Activated naive CD8-positive, alpha-beta T cell (primary cell): Measurements from ENCODE around the gene PLK3.
A peak's percentile ranks its signal among the peaks of the same experiment; 100 is the strongest.
"Not testable (repeated sequence)": the region's sequence is repeated elsewhere in the genome, so short reads cannot be mapped to it uniquely, and the experiment has no call there.

Experiments used
- H3K27ac Mint-ChIP-seq: one replicate; pipeline ENCODE4 v1.8.0; 2021; ENCODE audit warnings: mixed read lengths
- H3K27me3 Mint-ChIP-seq: one replicate; pipeline ENCODE4 v1.8.0; 2021; ENCODE audit warnings: mixed read lengths
- H3K36me3 Mint-ChIP-seq: one replicate; pipeline ENCODE4 v1.8.0; 2021; ENCODE audit warnings: mixed read lengths
- H3K4me1 Mint-ChIP-seq: one replicate; pipeline ENCODE4 v1.8.0; 2021; ENCODE audit warnings: low read depth, mixed read lengths
- H3K4me3 Mint-ChIP-seq: one replicate; pipeline ENCODE4 v1.8.0; 2021; ENCODE audit warnings: mild to moderate bottlenecking, mixed read lengths
- H3K9me3 Mint-ChIP-seq: one replicate; pipeline ENCODE4 v1.8.0; 2021; ENCODE audit warnings: low read depth, mixed read lengths

Gene PLK3

DNA sequence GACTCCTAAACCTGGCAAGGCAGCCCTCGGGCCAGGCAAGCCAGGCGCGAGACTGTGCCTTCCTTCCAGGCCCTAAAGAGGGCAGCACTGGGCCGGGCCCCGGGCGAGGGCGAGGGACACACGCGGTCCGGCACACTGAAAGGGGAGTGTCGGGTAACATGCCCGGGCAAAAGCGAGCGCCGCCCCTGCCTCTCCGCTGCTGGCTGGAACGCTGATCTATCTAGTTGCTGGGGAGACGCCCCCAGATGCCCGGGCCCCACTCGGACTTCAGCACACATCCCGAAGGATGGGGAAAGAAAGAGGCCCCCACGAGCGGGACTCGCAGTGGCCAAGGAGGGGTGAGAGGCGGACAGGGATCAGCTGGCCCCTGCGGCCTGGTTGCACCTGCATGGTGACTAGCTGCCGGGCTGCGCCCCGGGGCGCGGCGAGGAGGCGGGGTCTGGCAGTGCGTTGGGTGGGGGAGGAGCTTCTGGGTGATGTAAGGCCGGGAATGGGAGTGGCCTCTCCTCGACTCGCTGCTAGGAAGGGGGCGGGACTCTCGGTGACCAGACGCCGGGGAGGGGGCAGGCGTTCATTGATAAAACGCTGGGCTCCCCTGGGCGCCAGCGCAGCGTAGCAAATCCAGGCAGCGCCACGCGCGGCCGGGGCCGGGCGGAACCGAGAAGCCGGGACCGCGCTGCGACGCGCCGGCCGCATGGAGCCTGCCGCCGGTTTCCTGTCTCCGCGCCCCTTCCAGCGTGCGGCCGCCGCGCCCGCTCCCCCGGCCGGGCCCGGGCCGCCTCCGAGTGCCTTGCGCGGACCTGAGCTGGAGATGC is at the start of gene PLK3:
PLK3 (plus strand) TSS at position 608 of the 815 bp plus-strand sequence; CDS start at position 695, 87 bp downstream.
- Mint-ChIP-seq H3K27me3 (no peaks in the 10 kb centered on the region), H3K9me3 (no peaks in the 10 kb centered on the region), H3K4me3 (peak within 1 kb of the TSS; percentile 97), H3K4me1 (peaks cover 29% of the 10 kb centered on the region), H3K27ac (peak within 1 kb of the TSS; percentile 99), H3K36me3 (peaks cover 12% of the 10 kb centered on the region)

DNA sequence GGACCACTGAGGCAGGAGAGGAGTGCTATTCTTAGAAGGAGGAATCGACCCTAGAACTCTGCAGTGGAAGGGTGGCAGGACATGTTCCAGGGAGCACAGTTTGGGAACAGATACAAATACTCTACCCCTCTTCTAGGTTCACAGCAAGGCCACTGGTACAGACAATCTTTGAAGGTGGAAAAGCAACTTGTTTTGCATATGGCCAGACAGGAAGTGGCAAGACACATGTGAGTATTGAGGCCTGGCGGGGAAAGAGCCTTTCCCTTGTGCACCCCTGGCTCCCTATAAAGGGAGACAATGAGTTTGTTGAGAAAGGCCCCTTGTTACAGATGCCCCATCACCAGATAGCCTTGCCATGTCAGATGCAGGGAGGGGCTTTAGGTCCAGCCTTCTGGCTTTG is 42.8 kb upstream of the PLK3 start:
- no peaks in the 10 kb centered on the region for H3K27me3 Mint-ChIP-seq
- peaks cover 6% of the 10 kb centered on the region for H3K36me3 Mint-ChIP-seq
- H3K9me3 Mint-ChIP-seq = no peaks in the 10 kb centered on the region
- peaks cover 21% of the 10 kb centered on the region for H3K4me1 Mint-ChIP-seq
- no peak overlapping the region for H3K4me3 Mint-ChIP-seq
- H3K27ac Mint-ChIP-seq = no peak overlapping the region

DNA sequence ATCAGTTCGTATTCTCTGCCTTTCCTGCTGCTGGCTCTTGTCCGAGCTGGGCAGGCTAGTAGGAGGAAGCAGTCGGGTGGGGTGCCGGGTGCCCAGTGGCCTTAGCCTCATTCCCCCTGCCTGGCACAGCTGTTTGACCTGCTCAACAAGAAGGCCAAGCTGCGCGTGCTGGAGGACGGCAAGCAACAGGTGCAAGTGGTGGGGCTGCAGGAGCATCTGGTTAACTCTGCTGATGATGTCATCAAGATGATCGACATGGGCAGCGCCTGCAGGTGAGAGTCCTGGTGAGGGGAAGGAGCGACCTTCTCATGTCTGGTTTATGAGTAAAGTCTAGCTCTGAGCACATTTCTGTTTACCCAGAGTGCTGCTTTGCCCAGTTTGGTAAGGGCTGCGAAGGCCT is 41.1 kb upstream of the PLK3 start:
- Mint-ChIP-seq H3K27me3 (no peaks in the 10 kb centered on the region), H3K4me1 (peaks cover 10% of the 10 kb centered on the region), H3K4me3 (no peak overlapping the region), H3K9me3 (no peaks in the 10 kb centered on the region), H3K27ac (no peak overlapping the region), H3K36me3 (peaks cover 6% of the 10 kb centered on the region)

DNA sequence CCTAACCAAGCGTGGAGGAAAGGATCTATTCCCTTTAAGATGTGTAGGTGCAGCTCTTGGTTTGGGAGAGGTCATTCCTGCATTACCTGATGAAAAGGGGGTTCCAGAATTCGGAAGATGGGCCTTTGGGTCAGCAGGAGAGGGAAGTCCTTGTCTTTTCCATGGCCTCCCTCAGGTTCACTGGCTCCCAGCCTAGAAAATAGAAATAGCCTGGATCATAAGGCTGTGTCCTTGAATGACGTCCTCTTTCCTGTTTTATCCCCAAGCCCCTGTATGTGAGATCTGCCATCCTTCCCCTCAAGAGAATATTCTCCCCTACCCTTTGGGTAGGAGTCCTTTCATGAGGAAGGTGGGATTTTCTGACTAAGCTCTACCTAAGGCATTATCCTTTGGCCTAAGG is 39.3 kb upstream of the PLK3 start:
- H3K36me3 Mint-ChIP-seq = peaks cover 4% of the 10 kb centered on the region

DNA sequence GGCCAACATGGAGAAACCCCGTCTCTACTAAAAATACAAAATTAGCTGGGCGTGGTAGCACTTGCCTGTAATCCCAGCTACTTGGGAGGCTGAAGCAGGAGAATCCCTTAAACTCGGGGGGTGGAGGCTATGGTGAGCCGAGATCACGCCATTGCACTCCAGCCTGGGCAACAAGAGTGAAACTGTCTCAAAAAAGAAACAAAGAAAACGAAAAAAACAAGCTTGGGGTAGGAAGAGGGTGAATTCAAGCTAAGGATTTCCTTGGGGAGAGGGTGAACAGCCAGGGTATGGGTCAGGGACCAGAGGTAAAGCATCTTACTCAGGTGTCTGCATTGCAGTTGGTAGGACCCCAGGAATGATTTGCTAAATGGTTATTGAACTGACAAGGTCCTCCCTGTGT is 33.8 kb upstream of the PLK3 start:
- not testable (repeated sequence) for H3K4me3 Mint-ChIP-seq

More for the DNA sequence above, 39.3 kb upstream of the PLK3 start:
- Mint-ChIP-seq H3K9me3 (no peaks in the 10 kb centered on the region), H3K27ac (no peak overlapping the region), H3K4me1 (peaks cover 5% of the 10 kb centered on the region), H3K27me3 (no peaks in the 10 kb centered on the region), H3K4me3 (no peak overlapping the region)

DNA sequence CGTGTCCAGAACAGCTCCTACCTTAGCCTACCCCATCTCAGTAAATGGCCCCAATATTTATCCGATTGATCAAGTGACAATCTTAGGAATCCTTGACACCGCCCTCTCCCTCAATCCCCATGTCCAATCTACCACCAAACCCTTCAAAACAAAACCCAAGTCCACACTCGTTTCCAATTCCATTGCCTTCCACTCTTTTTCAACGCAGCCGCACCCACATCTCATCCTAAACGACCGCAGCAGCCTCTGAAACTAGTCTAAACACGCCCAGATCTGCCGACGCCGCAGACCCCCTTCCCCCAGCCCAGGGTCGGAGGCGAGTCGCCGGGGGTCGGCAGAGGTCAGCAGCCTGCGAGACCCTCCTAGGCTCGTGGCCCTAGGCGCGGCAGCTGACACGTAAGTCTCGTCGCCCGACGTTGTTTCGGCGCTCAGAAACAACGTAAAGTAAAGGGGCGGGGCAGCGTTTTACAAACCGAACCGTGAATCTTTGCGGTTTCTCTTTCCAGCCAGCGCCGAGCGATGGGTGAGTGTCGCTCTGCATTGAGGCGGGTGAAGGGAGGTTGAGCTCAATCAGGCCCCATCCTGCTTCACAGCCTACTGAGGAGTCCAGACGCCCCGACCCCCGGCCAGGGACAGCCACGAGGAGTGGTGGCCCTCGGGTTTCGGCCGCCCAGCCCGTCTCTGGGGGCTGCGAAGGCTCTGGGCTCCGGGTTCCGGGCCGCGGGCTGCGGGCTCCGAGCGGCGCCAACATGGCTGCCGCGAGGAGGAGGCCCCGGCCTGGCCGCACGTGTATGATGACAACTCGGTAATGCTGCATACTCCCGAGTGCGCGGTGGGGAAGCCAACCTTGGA is 24.9 kb upstream of the PLK3 start, which contains the start of gene RPS8:
RPS8 (plus strand) TSS at position 463 of the 852 bp plus-strand sequence; CDS start at position 520, 57 bp downstream.
- Mint-ChIP-seq H3K27ac (peak within 1 kb of the TSS; percentile 100), H3K4me1 (peaks cover 33% of the 10 kb centered on the region), H3K27me3 (no peaks in the 10 kb centered on the region), H3K36me3 (peaks cover 23% of the 10 kb centered on the region), H3K4me3 (peak within 1 kb of the TSS; percentile 96), H3K9me3 (no peaks in the 10 kb centered on the region)

More for the DNA sequence above, 33.8 kb upstream of the PLK3 start:
- not testable (repeated sequence) for H3K36me3 Mint-ChIP-seq, H3K27me3 Mint-ChIP-seq, H3K9me3 Mint-ChIP-seq, H3K27ac Mint-ChIP-seq, H3K4me1 Mint-ChIP-seq

DNA sequence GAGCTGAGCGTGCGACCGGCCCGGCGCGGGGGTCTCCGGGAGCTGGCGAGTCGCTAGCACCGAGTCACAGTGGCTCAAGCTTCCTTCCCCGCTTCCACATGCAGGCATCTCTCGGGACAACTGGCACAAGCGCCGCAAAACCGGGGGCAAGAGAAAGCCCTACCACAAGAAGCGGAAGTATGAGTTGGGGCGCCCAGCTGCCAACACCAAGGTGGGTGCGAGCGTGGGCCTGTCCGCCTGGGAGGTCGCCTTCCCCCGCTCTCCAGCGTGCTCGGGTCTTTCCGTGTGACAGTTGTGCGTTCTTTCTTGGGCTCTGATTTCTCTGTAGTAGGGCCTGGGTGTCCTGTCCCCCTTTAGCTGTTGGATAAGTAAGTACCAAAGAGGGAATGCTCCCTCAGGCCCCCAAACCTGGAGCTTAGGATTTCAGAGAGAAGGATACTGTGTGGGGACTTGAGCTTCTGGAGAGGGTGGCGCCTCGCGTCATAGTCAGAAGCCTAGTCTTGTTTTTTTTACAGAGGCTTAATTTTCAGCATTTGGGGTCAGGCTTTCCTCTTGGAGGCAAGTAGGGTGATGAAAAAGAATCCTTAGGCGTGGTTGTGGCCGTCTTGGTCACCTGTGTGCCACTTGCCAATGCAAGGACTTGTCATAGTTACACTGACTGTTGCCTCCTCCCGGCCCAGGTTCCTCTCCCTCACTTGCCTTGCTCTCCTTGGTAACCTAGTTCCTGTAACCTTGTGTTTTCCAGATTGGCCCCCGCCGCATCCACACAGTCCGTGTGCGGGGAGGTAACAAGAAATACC is 24.0 kb upstream of the PLK3 start:
- Mint-ChIP-seq H3K4me3 (peak overlapping the region; percentile 96), H3K36me3 (peaks cover 26% of the 10 kb centered on the region), H3K9me3 (no peaks in the 10 kb centered on the region), H3K4me1 (peaks cover 36% of the 10 kb centered on the region), H3K27ac (peak overlapping the region; percentile 100), H3K27me3 (no peaks in the 10 kb centered on the region)

DNA sequence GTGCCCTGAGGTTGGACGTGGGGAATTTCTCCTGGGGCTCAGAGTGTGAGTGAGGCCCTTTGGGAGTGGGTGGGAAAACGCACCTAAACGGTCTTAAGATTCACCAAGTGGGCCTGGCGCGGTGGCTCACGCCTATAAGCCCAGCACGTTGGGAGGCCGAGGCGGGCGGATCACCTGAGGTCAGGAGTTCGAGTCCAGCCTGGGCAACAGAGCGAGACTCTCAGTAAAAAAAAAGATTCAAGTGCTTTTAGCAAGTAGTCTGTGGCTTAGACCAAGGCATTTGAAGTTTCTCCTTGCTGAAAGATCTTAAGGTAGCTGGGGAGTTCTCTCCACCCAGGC is 23.5 kb upstream of the PLK3 start:
- no peaks in the 10 kb centered on the region for H3K9me3 Mint-ChIP-seq
- peaks cover 37% of the 10 kb centered on the region for H3K4me1 Mint-ChIP-seq
- H3K4me3 Mint-ChIP-seq = peak overlapping the region; percentile 96
- peak overlapping the region; percentile 100 for H3K27ac Mint-ChIP-seq
- H3K27me3 Mint-ChIP-seq = no peaks in the 10 kb centered on the region
- H3K36me3 Mint-ChIP-seq = peaks cover 31% of the 10 kb centered on the region

DNA sequence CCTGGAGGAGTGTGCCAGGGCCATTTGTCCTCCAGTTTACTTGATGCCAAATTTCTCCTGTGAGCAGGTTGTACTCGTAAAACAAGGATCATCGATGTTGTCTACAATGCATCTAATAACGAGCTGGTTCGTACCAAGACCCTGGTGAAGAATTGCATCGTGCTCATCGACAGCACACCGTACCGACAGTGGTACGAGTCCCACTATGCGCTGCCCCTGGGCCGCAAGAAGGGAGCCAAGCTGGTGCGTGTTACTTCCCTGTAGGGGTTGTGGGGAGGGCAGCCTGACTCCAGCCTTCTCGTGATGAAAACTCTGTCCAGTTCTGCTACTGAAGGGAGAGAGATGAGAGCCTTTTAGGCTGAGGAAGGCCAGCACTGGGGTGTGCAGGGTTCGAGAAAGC is 22.6 kb upstream of the PLK3 start:
- Mint-ChIP-seq H3K36me3 (peaks cover 31% of the 10 kb centered on the region), H3K4me1 (peaks cover 37% of the 10 kb centered on the region), H3K4me3 (peak overlapping the region; percentile 96), H3K27me3 (no peaks in the 10 kb centered on the region), H3K9me3 (no peaks in the 10 kb centered on the region), H3K27ac (peak overlapping the region; percentile 100)

DNA sequence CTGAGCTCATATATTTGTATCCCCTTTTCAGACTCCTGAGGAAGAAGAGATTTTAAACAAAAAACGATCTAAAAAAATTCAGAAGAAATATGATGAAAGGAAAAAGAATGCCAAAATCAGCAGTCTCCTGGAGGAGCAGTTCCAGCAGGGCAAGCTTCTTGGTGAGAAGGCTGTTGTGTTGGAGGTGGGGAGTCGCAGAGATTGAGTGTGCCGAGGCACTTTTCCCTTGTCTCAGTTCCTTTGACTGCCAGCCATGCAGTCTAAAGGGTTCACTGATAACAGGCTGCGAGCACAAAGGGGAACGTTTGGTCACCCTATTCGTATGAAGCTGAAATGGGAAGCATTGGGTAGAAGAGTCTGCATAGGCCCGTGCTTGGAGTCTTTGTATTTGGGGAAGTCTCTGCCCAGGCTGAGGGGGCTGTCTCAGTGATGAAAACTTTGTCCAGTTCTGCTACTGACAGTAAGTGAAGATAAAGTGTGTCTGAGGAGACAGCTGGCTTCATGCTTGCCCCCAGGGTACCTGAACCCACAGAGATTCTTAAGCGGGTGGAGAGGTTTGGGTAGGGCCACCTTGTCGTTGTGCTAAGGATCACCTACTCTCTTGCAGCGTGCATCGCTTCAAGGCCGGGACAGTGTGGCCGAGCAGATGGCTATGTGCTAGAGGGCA is 22.1 kb upstream of the PLK3 start:
- peaks cover 29% of the 10 kb centered on the region for H3K36me3 Mint-ChIP-seq
- peaks cover 38% of the 10 kb centered on the region for H3K4me1 Mint-ChIP-seq
- no peaks in the 10 kb centered on the region for H3K27me3 Mint-ChIP-seq
- no peaks in the 10 kb centered on the region for H3K9me3 Mint-ChIP-seq
- H3K27ac Mint-ChIP-seq = peak overlapping the region; percentile 100
- peak overlapping the region; percentile 96 for H3K4me3 Mint-ChIP-seq

DNA sequence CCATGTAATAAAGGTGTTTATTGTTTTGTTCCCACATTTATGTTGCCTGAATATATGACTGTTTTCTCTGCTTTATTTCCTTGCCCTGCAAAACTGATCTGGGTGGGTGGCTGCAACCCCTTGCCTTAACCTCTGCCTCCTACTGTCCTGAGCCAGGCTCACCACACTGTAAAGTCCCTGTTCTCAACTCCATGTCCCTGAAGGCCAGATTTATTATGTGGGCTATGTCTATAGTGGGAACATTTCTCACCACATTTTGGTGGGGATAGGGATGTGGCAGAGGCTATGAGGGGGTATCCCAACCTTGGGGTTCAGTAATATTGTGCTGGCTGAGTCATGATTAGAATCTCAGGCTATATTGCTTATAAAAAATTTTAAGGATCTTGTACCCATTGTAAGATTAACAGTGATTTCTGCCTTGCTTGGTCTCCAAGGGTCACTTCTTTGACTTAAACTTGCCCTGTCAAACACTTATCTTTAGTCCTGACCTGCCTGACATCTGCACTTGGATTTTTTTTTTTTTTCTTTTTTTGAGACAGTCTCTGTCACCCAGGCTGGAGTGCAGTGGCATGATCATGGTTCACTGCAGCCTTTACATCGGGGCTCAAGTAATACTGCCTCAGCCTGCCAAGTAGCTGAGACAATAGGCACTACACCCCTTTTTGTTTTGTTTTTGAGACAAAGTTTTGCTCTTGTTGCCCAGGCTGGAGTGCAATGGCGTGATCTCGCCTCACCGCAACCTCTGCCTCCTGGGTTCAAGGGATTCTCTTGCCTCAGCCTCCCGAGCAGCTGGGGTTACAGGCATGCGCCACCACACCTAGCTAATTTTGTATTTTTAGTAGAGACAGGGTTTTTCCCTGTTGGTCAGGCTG is 21.2 kb upstream of the PLK3 start:
- Mint-ChIP-seq H3K27ac (peak overlapping the region; percentile 100), H3K4me1 (peaks cover 44% of the 10 kb centered on the region), H3K4me3 (peak overlapping the region; percentile 96), H3K27me3 (no peaks in the 10 kb centered on the region), H3K9me3 (no peaks in the 10 kb centered on the region), H3K36me3 (peaks cover 29% of the 10 kb centered on the region)

DNA sequence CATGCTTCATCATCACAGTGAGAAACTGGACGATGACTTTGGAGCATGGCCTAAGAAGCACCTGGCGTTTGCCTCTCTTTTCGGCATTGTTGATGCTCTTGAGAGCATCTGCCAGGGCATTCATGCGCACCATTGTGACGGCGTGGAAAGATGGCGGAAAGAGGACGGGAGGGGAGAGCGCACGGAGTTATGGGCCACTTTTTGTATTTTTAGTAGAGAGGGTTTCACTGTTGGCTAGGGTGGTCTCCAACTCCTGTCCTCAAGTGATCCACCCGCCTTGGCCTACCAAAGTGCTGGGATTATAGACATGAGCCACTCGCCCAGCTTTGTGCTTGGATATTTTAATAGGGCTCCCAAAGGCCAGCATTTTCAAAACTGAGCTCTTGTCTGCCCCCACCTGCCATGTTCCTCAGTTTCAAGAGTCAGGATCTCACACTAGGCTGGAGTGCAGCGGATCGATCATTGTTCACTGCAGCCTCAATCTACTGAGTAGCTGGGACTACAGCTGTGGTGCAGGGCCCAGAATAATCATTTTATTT is 19.5 kb upstream of the PLK3 start:
- Mint-ChIP-seq H3K4me3 (peak overlapping the region; percentile 51), H3K9me3 (no peaks in the 10 kb centered on the region), H3K27me3 (no peaks in the 10 kb centered on the region), H3K36me3 (peaks cover 29% of the 10 kb centered on the region), H3K27ac (peak overlapping the region; percentile 61), H3K4me1 (peaks cover 48% of the 10 kb centered on the region)

DNA sequence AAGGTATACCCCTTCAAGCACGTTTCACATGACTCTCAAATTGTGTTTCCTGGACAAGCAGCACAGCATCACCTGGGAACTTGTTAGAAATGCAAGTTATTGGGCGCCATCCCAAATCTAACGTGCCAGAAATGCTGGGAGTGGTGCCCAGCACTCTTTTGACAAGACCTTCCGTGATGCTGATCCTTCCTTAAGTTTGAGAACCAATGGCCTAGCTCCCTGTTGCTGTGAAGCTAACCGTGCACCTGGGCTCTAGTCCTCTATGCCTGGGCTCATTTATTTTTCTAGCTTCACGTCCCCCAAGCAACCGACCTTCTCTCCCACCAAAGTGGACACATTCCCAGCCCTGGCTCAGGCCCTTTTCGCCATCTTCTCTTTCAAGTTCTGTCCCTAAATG is 16.5 kb upstream of the PLK3 start:
- Mint-ChIP-seq H3K27ac (peak overlapping the region; percentile 36), H3K4me3 (peak overlapping the region; percentile 72), H3K27me3 (no peaks in the 10 kb centered on the region), H3K36me3 (peaks cover 15% of the 10 kb centered on the region), H3K9me3 (no peaks in the 10 kb centered on the region), H3K4me1 (peaks cover 42% of the 10 kb centered on the region)
